HepG2 (cell line): ENCODE results near the gene RPS6KB2. TPM values are rescaled to one million over a fixed set of nuclear protein-coding genes. Genes with fewer than 3 reads are reported as not detected.

Experiments
- ATAC-seq: fragments of 200-7000 bp; cut with Tn5 transposase; 3 replicates; pipeline ENCODE4 v1.9.1; 2020; ENCODE audit warnings: mild to moderate bottlenecking, moderate library complexity
- BruUV-seq: library from RNA; stranded (reverse); fragments of 400-500 nt; replicated peaks from 2 replicates; lab custom pipeline; 2021; lab: Mats Ljungman, UMichigan
- CTCF ChIA-PET: fragments of 300-600 bp; formaldehyde crosslinking; extraction: SDS; loops from one replicate; lab custom pipeline; 2021; ENCODE audit warnings: low total read pairs, inconsistent platforms, low intra/inter-chr PET ratio; lab: Yijun Ruan, JAX
- POLR2A ChIA-PET: fragments of 350-600 bp; sonication (Branson Sonifier 250); formaldehyde crosslinking; loops from one replicate; lab custom pipeline; 2020; ENCODE audit warnings: antibody characterized with exemption, inconsistent platforms; lab: Yijun Ruan, JAX
- DNase-seq: peaks from one replicate; pipeline ENCODE4 v3.0.0-alpha.2; 2015; ENCODE audit warnings: low spot score
- FAIRE-seq: peaks from 3 replicates; lab custom pipeline; 2011; peaks lifted over from hg19 to GRCh38; lab: Jason Lieb, UNC
- H2AFZ ChIP-seq: one replicate; pipeline ENCODE4 v1.6.1; 2011; ENCODE audit warnings: low read length, inconsistent platforms
- H3K27ac ChIP-seq: fragments of 300-600 bp; 3 replicates; pipeline ENCODE4 v1.8.0; 2011; ENCODE audit warnings: mixed run types, mild to moderate bottlenecking, mixed read lengths, low read length, inconsistent platforms; ENCODE audit not compliant: insufficient read depth; ENCODE audit errors: extremely low read length
- H3K27me3 ChIP-seq, 2 experiments: fragments of 200-600 bp in 1 of 2; 2 replicates in 1 of 2; 3 replicates in 1 of 2; pipeline versions ENCODE4 v1.6.0 to v1.8.0; 2011; ENCODE audit warnings: low read length in 2 of 2, mild to moderate bottlenecking in 2 of 2, moderate library complexity in 2 of 2, inconsistent platforms in 1 of 2; ENCODE audit not compliant: insufficient read depth in 2 of 2, control insufficient read depth in 1 of 2
- H3K36me3 ChIP-seq, 2 experiments: fragments of 200-600 bp in 1 of 2; replicated peaks in 1 of 2; 2 replicates in 1 of 2; 3 replicates in 1 of 2; pipeline versions ENCODE4 v1.5.1 to v1.8.0; 2011; ENCODE audit warnings: low read length in 2 of 2, inconsistent platforms in 1 of 2; ENCODE audit not compliant: insufficient read depth in 2 of 2, control insufficient read depth in 1 of 2
- H3K4me1 ChIP-seq: 2 replicates; pipeline ENCODE4 v1.5.1; 2012; ENCODE audit warnings: low read length, inconsistent platforms; ENCODE audit not compliant: insufficient read depth
- H3K4me2 ChIP-seq: 2 replicates; pipeline ENCODE4 v1.6.0; 2011; ENCODE audit warnings: low read depth, low read length, inconsistent platforms
- H3K4me3 ChIP-seq, 3 experiments: fragments of 200-600 bp in 1 of 3; sonication (generic), shearing (Covaris generic) in 1 of 3; replicated peaks in 1 of 3; 2 replicates each; pipeline ENCODE4 v1.5.1; 2011 to 2016; ENCODE audit warnings: low read length in 3 of 3, inconsistent platforms in 2 of 3, low read depth in 2 of 3, mild to moderate bottlenecking in 2 of 3, control low read depth in 1 of 3, mixed read lengths in 1 of 3; ENCODE audit not compliant: insufficient read depth in 1 of 3
- H3K79me2 ChIP-seq: one replicate; pipeline ENCODE4 v1.6.1; 2011; ENCODE audit warnings: low read length, inconsistent platforms; ENCODE audit not compliant: insufficient read depth
- H3K9ac ChIP-seq: 2 replicates; pipeline ENCODE4 v1.6.0; 2011; ENCODE audit warnings: mild to moderate bottlenecking, low read depth, low read length, inconsistent platforms; ENCODE audit not compliant: insufficient read depth
- H3K9me3 ChIP-seq: 2 replicates; pipeline ENCODE4 v1.5.1; 2012; ENCODE audit warnings: mild to moderate bottlenecking, low read length
- H4K20me1 ChIP-seq: 2 replicates; pipeline ENCODE4 v1.6.0; 2011; ENCODE audit warnings: inconsistent platforms, mild to moderate bottlenecking, low read length, moderate library complexity; ENCODE audit not compliant: insufficient read depth
- FOSL2 ChIP-seq: sonication (generic); formaldehyde crosslinking; IDR thresholded peaks from 2 replicates; pipeline ENCODE4 v1.4.0; 2020; ENCODE audit warnings: missing genetic modification reagents
- FOXC1 ChIP-seq: sonication (generic); formaldehyde crosslinking; IDR thresholded peaks from 2 replicates; pipeline ENCODE4 v1.8.0; 2022; ENCODE audit warnings: mild to moderate bottlenecking, missing genetic modification reagents, borderline replicate concordance
- HBP1 ChIP-seq: IDR thresholded peaks from 2 replicates; pipeline ENCODE4 v1.6.1; 2016; ENCODE audit warnings: low read depth, control low read depth
- IKZF5 ChIP-seq: IDR thresholded peaks from 2 replicates; pipeline ENCODE4 v1.6.1; 2018; ENCODE audit warnings: missing genetic modification reagents, mild to moderate bottlenecking, missing compliant biosample characterization
- STAG1 ChIP-seq: sonication (generic); formaldehyde crosslinking; IDR thresholded peaks from 2 replicates; pipeline ENCODE4 v1.4.0; 2020; ENCODE audit warnings: missing genetic modification reagents
- TERF1 ChIP-seq: sonication (generic); formaldehyde crosslinking; IDR thresholded peaks from 2 replicates; pipeline ENCODE4 v1.8.0; 2022; ENCODE audit warnings: mild to moderate bottlenecking, missing genetic modification reagents, moderate library complexity
- ZC3H4 ChIP-seq: sonication (generic); formaldehyde crosslinking; IDR thresholded peaks from 2 replicates; pipeline ENCODE4 v1.4.0; 2020; ENCODE audit warnings: missing genetic modification reagents, borderline replicate concordance
- WGBS: methylation state at CpG from one replicate; pipeline ENCODE4 v1.1.6; 2017; ENCODE audit warnings: low lambda C conversion rate; 5-methylcytosine and 5-hydroxymethylcytosine counted together
- in situ Hi-C: cut with HindIII; loops from 2 replicates; pipeline ENCODE4 v1.10.0; 2017; ENCODE audit warnings: low pct_unique_long_range_greater_than_20kb; ENCODE audit not compliant: extremely low pct_ligation_motif_present
- intact Hi-C: fragments of 100-400 bp; cut with micrococcal nuclease; formaldehyde crosslinking; loops from one replicate; pipeline ENCODE4 v1.10.0; 2022; ENCODE audit not compliant: unreplicated experiment
- polyA plus RNA-seq, 8 experiments: library from polyadenylated mRNA; depleted of rRNA in 3 of 8; stranded (reverse) in 7 of 8; unstranded in 1 of 8; fragments of >200 nt; fragmentation: Illumina TruSeq in 4 of 8; extraction: Trizol in 4 of 8; gene quantifications; 2 replicates each; pipeline versions ENCODE4 v1.2.1 to v1.2.3, GENCODE V29; 2011 to 2016; ENCODE audit warnings: low read depth in 4 of 8, missing spikeins in 1 of 8, mixed read lengths in 1 of 8; ENCODE audit not compliant: insufficient read depth in 1 of 8
- total RNA-seq, 5 experiments: library from RNA; depleted of rRNA; stranded (reverse); fragments of >200 nt; fragmentation: Illumina TruSeq; extraction: Trizol; gene quantifications; 2 replicates each; pipeline ENCODE4 v1.2.3, GENCODE V29; 2016; ENCODE audit warnings: low read depth in 1 of 5
- TF ChIP-seq, protein P1 (sequence below): sonication (generic); formaldehyde crosslinking; IDR thresholded peaks from 2 replicates; pipeline ENCODE4 v1.5.1; 2020; ENCODE audit warnings: mild to moderate bottlenecking, missing genetic modification reagents, borderline replicate concordance

RPS6KB2 gene
- total and polyA plus RNA-seq, 2 of the 13 experiments (the other 11 are each of a cell fraction or from before 2014, with no cell fraction given): 52.9 to 54.8 TPM

DNA sequence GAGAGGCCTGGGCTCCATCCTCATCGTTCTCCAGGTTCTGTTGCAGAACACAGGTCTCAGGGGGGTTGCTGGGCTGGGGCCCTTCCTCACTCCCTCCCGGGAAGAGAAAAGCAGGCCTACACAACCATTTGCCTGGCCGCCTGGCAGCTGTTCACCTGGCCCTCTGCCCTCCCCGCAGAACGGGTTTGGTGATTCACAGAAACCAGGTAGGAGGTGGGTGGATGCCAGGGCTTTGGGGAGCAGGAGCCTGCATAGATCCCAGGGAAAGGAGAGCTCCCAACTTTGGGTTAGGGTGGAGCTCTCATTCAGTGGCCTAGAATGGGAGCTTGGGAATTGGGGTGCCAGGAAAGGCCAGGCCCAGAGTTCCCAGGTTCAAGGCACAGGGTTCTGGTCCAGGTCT, 39.8 kb downstream of the RPS6KB2 start:
- peaks cover 67% of the 10 kb centered on the region for H3K4me1 ChIP-seq
- peak overlapping the region; percentile 71 for H3K9ac ChIP-seq
- H3K27ac ChIP-seq: no peak overlapping the region
- H3K9me3 ChIP-seq: no peaks in the 10 kb centered on the region
- H4K20me1 ChIP-seq: no peaks in the 10 kb centered on the region
- 15% methylated on average over 5 of the region's 5 CpGs for WGBS
- H2AFZ ChIP-seq: no peak overlapping the region
- FAIRE-seq: no peak
- in situ Hi-C loops (loop anchor here (5.0 kb wide), 1 partner anchor 66 kb away; the partner anchor contains the start of genes PPP1CA and TBC1D10C), intact Hi-C loops (no loop called here)
- no peak for ATAC-seq
- no peak for DNase-seq
- BruUV-seq: no TSS peak
- H3K36me3 ChIP-seq: no peaks in the 10 kb centered on the region
- ChIA-PET POLR2A (interaction anchor here (1.0 to 2.0 kb wide), 12 partner anchors 8 to 228 kb away, joined by 3 to 22 read pairs (median 4); partner anchors contain the start of genes AIP, POLD4, PPP1CA and PTPRCAP), CTCF (no interaction called here)
- no peaks in the 10 kb centered on the region for H3K79me2 ChIP-seq
- H3K4me2 ChIP-seq: peak overlapping the region; percentile 97
- H3K4me3 ChIP-seq: peak overlapping the region; percentile 81 to 87 (median 81)
- no peaks in the 10 kb centered on the region for H3K27me3 ChIP-seq
- TF ChIP-seq FOSL2 (0 out of 2 replicates have a peak, but pooled peaks have one; percentile 10), TERF1 (no peak), IKZF5 (CRISPR knock-in tag) (0 out of 2 replicates have a peak, but pooled peaks have one; percentile 6), STAG1 (CRISPR knock-in tag) (no peak), ZC3H4 (CRISPR knock-in tag) (no peak)

DNA sequence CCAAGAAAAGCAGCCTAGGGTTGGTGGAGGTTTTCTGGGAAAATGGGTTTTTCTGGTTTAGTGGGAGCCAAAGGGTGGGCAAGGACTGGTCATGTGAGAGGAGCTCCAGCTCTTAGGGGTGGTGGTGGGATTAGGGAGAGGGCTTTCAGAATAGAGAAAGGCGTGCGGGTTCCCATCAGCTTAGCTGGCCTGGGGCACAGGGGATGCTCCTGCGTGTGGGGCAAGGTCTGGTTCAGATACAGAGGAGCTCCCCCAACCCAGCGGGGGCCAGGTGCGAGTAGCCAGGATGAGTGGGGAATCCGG, 40.1 kb downstream of the RPS6KB2 start:
- no peak for DNase-seq
- Histone ChIP-seq H3K9ac (peak overlapping the region; percentile 71), H4K20me1 (no peaks in the 10 kb centered on the region), H3K4me2 (peak overlapping the region; percentile 97), H3K27ac (peak overlapping the region; percentile 56), H3K4me3 (peak overlapping the region; percentile 81 to 87 (median 81)), H3K9me3 (no peaks in the 10 kb centered on the region), H2AFZ (no peak overlapping the region), H3K4me1 (peaks cover 69% of the 10 kb centered on the region), H3K27me3 (no peaks in the 10 kb centered on the region), H3K36me3 (no peaks in the 10 kb centered on the region), H3K79me2 (no peaks in the 10 kb centered on the region)
- peak; percentile 5 for ATAC-seq
- BruUV-seq: no TSS peak
- CTCF ChIA-PET: no interaction called here
- no peak for FAIRE-seq
- in situ Hi-C loops (loop anchor here (5.0 kb wide), 1 partner anchor 66 kb away; the partner anchor contains the start of genes PPP1CA and TBC1D10C), intact Hi-C loops (no loop called here)
- WGBS: 0% methylated on average over 2 of the region's 6 CpGs
- POLR2A ChIA-PET: interaction anchor here (0.7 to 2.0 kb wide), 13 partner anchors 8 to 229 kb away, joined by 3 to 22 read pairs (median 4); partner anchors contain the start of genes AIP, POLD4, PPP1CA and PTPRCAP
- TF ChIP-seq, protein P1, sequence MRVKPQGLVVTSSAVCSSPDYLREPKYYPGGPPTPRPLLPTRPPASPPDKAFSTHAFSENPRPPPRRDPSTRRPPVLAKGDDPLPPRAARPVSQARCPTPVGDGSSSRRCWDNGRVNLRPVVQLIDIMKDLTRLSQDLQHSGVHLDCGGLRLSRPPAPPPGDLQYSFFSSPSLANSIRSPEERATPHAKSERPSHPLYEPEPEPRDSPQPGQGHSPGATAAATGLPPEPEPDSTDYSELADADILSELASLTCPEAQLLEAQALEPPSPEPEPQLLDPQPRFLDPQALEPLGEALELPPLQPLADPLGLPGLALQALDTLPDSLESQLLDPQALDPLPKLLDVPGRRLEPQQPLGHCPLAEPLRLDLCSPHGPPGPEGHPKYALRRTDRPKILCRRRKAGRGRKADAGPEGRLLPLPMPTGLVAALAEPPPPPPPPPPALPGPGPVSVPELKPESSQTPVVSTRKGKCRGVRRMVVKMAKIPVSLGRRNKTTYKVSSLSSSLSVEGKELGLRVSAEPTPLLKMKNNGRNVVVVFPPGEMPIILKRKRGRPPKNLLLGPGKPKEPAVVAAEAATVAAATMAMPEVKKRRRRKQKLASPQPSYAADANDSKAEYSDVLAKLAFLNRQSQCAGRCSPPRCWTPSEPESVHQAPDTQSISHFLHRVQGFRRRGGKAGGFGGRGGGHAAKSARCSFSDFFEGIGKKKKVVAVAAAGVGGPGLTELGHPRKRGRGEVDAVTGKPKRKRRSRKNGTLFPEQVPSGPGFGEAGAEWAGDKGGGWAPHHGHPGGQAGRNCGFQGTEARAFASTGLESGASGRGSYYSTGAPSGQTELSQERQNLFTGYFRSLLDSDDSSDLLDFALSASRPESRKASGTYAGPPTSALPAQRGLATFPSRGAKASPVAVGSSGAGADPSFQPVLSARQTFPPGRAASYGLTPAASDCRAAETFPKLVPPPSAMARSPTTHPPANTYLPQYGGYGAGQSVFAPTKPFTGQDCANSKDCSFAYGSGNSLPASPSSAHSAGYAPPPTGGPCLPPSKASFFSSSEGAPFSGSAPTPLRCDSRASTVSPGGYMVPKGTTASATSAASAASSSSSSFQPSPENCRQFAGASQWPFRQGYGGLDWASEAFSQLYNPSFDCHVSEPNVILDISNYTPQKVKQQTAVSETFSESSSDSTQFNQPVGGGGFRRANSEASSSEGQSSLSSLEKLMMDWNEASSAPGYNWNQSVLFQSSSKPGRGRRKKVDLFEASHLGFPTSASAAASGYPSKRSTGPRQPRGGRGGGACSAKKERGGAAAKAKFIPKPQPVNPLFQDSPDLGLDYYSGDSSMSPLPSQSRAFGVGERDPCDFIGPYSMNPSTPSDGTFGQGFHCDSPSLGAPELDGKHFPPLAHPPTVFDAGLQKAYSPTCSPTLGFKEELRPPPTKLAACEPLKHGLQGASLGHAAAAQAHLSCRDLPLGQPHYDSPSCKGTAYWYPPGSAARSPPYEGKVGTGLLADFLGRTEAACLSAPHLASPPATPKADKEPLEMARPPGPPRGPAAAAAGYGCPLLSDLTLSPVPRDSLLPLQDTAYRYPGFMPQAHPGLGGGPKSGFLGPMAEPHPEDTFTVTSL (CRISPR knock-in tag): no peak
- TF ChIP-seq FOXC1 (CRISPR knock-in tag): 0 out of 2 replicates have a peak, but pooled peaks have one; percentile 38
- no peak for TF ChIP-seq HBP1 (CRISPR knock-in tag)
